T-cell (primary cell): ENCODE data around the gene ANP32E. TPM values are rescaled to one million over a fixed set of nuclear protein-coding genes. Genes with fewer than 3 reads are reported as not detected.

Source experiments
- ATAC-seq, 4 experiments: fragments of 200-7000 bp in 3 of 4; fragments of 150-1000 bp in 1 of 4; cut with Tn5 transposase; replicated peaks in 1 of 4; 1 replicate in 3 of 4; 2 replicates in 1 of 4; pipeline ENCODE4 v1.10.0; 2021; ENCODE audit warnings: moderate library complexity in 3 of 4, mild to moderate bottlenecking in 2 of 4, moderate number of reproducible peaks in 1 of 4
- CTCF ChIA-PET, 2 donors: fragments of 300-600 bp; sonication (Branson Sonifier 250); formaldehyde crosslinking; loops; one replicate each; lab custom pipeline; 2022; ENCODE audit warnings: antibody characterized with exemption in 2 of 2; lab: Charles Lee
- POLR2A ChIA-PET, 2 donors: fragments of 300-600 bp; sonication (Branson Sonifier 250); formaldehyde crosslinking; loops; one replicate each; lab custom pipeline; 2022; ENCODE audit warnings: antibody characterized with exemption in 2 of 2; lab: Charles Lee
- DNase-seq, 35 experiments: peaks; one replicate each; pipeline versions ENCODE4 v3.0.0 to v3.0.0-alpha.2; 2013 to 2023
- H3K27ac ChIP-seq: one replicate; pipeline ENCODE4 v1.5.1; 2013; ENCODE audit warnings: low read length
- H3K27me3 ChIP-seq, 2 experiments: replicated peaks in 1 of 2; 1 replicate in 1 of 2; 2 replicates in 1 of 2; pipeline versions ENCODE4 v1.6.1 to v1.7.0; 2013; ENCODE audit warnings: low read length in 1 of 2, mixed read lengths in 1 of 2; ENCODE audit not compliant: control insufficient read depth in 2 of 2, insufficient read depth in 2 of 2; ENCODE audit errors: extremely low read depth in 1 of 2
- H3K36me3 ChIP-seq, 2 donors: 1 replicate in 1 of 2; 2 replicates in 1 of 2; pipeline versions ENCODE4 v1.6.1 to v1.7.0; 2013; ENCODE audit warnings: low read length in 1 of 2; ENCODE audit not compliant: control insufficient read depth in 2 of 2, insufficient read depth in 1 of 2; ENCODE audit errors: extremely low read depth in 1 of 2
- H3K4me1 ChIP-seq, 2 experiments: 1 replicate in 1 of 2; 2 replicates in 1 of 2; pipeline versions ENCODE4 v1.6.1 to v1.7.0; 2013; ENCODE audit warnings: low read length in 2 of 2, mixed read lengths in 1 of 2; ENCODE audit not compliant: insufficient read depth in 2 of 2, control insufficient read depth in 1 of 2; ENCODE audit errors: extremely low read depth in 1 of 2
- H3K4me3 ChIP-seq, 2 donors: 1 replicate in 1 of 2; 2 replicates in 1 of 2; pipeline versions ENCODE4 v1.5.1 to v1.7.0; 2013; ENCODE audit warnings: mild to moderate bottlenecking in 2 of 2, low read length in 1 of 2, moderate library complexity in 1 of 2; ENCODE audit not compliant: control insufficient read depth in 1 of 2; ENCODE audit errors: extremely low read depth in 1 of 2
- H3K9me3 ChIP-seq: 2 replicates; pipeline ENCODE4 v1.7.0; 2013
- H3K27ac Mint-ChIP-seq, 2 donors: one replicate each; pipeline ENCODE4 v1.8.0; 2020 to 2021; ENCODE audit warnings: mild to moderate bottlenecking in 2 of 2, mixed read lengths in 2 of 2
- H3K27me3 Mint-ChIP-seq, 2 donors: one replicate each; pipeline ENCODE4 v1.8.0; 2021 to 2022; ENCODE audit warnings: mixed read lengths in 2 of 2
- H3K36me3 Mint-ChIP-seq: one replicate; pipeline ENCODE4 v1.8.0; 2021; ENCODE audit warnings: mixed read lengths
- H3K4me1 Mint-ChIP-seq, 3 donors: one replicate each; pipeline ENCODE4 v1.8.0; 2020 to 2022; ENCODE audit warnings: mixed read lengths in 3 of 3, mild to moderate bottlenecking in 1 of 3
- H3K4me3 Mint-ChIP-seq, 3 donors: one replicate each; pipeline ENCODE4 v1.8.0; 2020 to 2022; ENCODE audit warnings: mild to moderate bottlenecking in 3 of 3, mixed read lengths in 3 of 3, moderate library complexity in 3 of 3
- H3K9me3 Mint-ChIP-seq, 3 donors: one replicate each; pipeline ENCODE4 v1.8.0; 2020 to 2022; ENCODE audit warnings: mixed read lengths in 3 of 3
- WGBS: methylation state at CpG from one replicate; pipeline ENCODE4 v1.1.5; 2013; ENCODE audit warnings: missing lambda C conversion rate; ENCODE audit not compliant: insufficient coverage; 5-methylcytosine and 5-hydroxymethylcytosine counted together
- total RNA-seq, 35 experiments: library from RNA in 6 of 35; stranded (reverse) in 6 of 35; fragments of 120-200 nt in 1 of 35; gene quantifications; one replicate each; pipeline versions ENCODE4 v1.2.1 to v1.2.4 and lab custom pipeline; 2013 to 2026

ANP32E gene
- total RNA-seq, 5 donors from 2014 or later (not counting 1 experiment from before 2014, with no cell fraction given), result 40.2 to 46.3 (median 44.9) TPM

DNA sequence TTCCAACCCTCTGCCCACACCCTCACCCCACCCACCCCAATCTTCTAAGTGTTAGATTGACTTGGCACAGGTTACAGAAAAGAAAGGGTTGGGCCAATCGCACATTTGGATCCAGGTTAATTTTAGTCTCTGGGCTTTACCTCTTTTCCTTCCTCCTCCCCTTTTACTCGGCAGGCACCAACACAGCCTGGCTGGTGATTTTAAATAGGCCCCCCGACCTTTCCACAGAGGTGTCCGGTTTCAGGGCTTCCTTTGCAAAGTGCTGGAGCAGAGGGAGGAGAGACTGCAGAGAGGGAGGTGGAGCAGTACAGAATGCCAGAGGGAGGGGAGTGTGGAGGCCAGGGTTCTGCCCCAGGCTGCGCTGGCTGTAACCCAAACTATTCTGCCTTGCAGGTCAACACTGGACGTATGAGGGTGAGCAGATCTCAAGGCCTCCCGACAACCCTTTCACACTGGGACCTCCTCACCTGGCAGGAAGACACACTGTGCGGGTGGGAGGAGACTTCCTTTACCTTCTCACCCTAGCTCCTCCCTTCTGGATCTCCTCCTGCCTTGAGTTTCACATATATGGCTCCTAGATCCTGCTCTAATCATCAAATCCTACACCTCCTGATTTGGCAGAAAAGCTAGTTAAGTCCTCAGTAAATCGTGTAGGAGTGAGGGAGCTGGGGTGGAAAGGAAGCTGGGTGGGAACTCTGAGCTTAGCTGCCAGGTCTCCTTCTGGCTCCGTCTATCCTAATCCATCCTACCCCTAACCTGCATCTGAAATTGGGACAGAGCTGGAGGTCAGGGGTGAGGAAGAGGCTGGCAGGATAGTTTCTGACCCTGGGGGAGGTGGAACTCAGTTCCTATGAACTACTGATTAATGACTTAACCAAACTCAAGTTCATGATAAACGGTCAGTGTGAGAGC, 24.1 kb upstream of the ANP32E start:
- peaks cover 14 to 16% (median 15%) of the 10 kb centered on the region in 3 donors for H3K4me1 Mint-ChIP-seq
- 67% methylated on average over 2 of the region's 11 CpGs for WGBS
- H3K27ac ChIP-seq, result no peak overlapping the region
- peaks cover 9 to 33% of the 10 kb centered on the region in 2 experiments for H3K27me3 ChIP-seq
- H3K4me3 Mint-ChIP-seq, result no peak overlapping the region
- peaks cover 4% of the 10 kb centered on the region for H3K36me3 Mint-ChIP-seq
- no peak overlapping the region for H3K4me3 ChIP-seq
- ChIA-PET POLR2A (interaction anchor here in 1 of 2 donors (0.9 kb wide), 1 partner anchor 177 kb away, joined by 3 read pairs; no protein-coding TSS in a partner anchor), CTCF (interaction anchor here (0.6 to 0.7 kb wide), 2 partner anchors 167 to 183 kb away, joined by 4 to 6 read pairs; no protein-coding TSS in a partner anchor)
- no peak for DNase-seq
- ATAC-seq, result no peak
- H3K27ac Mint-ChIP-seq, result no peak overlapping the region
- no peaks in the 10 kb centered on the region for H3K9me3 ChIP-seq
- peaks cover 25 to 39% of the 10 kb centered on the region in 2 donors for H3K27me3 Mint-ChIP-seq
- H3K9me3 Mint-ChIP-seq, result no peaks in the 10 kb centered on the region
- H3K36me3 ChIP-seq, result peaks cover 4 to 7% of the 10 kb centered on the region in 2 donors
- peaks cover 2 to 17% of the 10 kb centered on the region in 2 experiments for H3K4me1 ChIP-seq

DNA sequence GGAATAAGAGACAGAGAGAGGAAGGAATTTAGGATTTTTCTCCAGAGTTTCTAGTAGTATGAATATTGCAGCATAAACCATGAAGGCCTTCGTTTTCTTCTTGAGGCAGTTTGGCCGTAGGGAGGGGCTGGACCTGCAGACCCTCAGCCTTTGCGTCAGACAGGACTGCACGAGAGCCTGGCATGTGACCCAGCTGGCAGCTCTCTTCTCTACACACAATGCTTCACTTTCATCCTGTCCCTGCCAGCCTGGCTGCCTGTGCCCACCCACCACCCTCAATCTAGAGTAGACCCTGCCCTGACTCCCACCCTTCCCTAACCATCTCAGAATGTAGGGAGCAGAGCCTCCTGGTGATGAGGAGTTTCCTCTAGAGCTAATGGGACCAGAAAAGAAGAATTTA, 23.3 kb upstream of the ANP32E start:
- H3K9me3 ChIP-seq, result no peaks in the 10 kb centered on the region
- no peak overlapping the region for H3K27ac ChIP-seq
- Mint-ChIP-seq H3K4me3 (no peak overlapping the region), H3K36me3 (no peaks in the 10 kb centered on the region), H3K4me1 (peaks cover 14 to 16% (median 15%) of the 10 kb centered on the region in 3 donors), H3K27me3 (peaks cover 25 to 39% of the 10 kb centered on the region in 2 donors), H3K27ac (no peak overlapping the region), H3K9me3 (no peaks in the 10 kb centered on the region)
- ChIA-PET POLR2A (interaction anchor here (0.6 to 0.9 kb wide), 2 partner anchors 40 to 178 kb away, joined by 3 read pairs; no protein-coding TSS in a partner anchor), CTCF (interaction anchor here in 1 of 2 donors (0.7 kb wide), 1 partner anchor 166 kb away, joined by 4 read pairs; no protein-coding TSS in a partner anchor)
- ATAC-seq (no peak), DNase-seq (no peak)
- peaks cover 2 to 17% of the 10 kb centered on the region in 2 experiments for H3K4me1 ChIP-seq
- H3K4me3 ChIP-seq, result no peak overlapping the region
- 71% methylated on average over 1 of the region's 4 CpGs for WGBS
- H3K27me3 ChIP-seq, result peaks cover 9 to 33% of the 10 kb centered on the region in 2 experiments
- H3K36me3 ChIP-seq, result no peaks in the 10 kb centered on the region

DNA sequence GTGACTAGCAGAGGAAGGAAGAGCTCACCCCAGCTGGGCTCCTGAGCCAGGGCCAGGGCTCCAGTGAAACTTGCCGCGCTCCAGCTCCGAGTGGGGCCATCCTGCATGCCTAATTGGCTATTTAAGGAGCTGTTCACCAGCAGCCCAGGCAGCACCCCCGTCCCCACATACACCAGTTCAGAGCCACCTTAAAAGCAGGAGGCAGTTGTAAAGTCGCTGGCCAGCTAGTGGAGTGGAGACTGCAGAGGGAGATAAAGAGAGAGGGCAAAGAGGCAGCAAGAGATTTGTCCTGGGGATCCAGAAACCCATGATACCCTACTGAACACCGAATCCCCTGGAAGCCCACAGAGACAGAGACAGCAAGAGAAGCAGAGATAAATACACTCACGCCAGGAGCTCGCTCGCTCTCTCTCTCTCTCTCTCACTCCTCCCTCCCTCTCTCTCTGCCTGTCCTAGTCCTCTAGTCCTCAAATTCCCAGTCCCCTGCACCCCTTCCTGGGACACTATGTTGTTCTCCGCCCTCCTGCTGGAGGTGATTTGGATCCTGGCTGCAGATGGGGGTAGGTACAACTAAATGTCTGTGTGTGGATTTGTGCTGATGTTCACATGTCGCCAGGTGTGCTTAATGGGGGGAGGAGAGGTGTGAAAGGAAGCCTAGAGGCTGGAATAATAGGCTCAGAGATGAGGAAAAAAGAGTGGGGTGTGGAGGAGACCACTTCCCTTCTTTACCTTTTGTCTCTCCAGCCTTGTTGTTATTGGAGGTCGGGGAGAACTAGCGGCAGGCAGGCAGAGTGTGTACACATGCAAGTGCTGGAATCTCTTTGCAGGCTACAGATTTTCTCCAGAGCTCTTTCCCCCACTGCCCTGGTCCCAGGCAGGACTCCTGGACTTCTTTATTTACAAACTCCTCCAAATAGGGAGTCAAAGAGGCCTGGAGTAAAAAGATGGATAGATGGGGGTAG, 22.0 kb upstream of the ANP32E start, which contains the start of gene CA14:
TSS of gene CA14 (plus strand) at position 151 of the 962 bp plus-strand sequence. CDS start at position 506, 355 bp downstream.
- no peak for ATAC-seq

DNA sequence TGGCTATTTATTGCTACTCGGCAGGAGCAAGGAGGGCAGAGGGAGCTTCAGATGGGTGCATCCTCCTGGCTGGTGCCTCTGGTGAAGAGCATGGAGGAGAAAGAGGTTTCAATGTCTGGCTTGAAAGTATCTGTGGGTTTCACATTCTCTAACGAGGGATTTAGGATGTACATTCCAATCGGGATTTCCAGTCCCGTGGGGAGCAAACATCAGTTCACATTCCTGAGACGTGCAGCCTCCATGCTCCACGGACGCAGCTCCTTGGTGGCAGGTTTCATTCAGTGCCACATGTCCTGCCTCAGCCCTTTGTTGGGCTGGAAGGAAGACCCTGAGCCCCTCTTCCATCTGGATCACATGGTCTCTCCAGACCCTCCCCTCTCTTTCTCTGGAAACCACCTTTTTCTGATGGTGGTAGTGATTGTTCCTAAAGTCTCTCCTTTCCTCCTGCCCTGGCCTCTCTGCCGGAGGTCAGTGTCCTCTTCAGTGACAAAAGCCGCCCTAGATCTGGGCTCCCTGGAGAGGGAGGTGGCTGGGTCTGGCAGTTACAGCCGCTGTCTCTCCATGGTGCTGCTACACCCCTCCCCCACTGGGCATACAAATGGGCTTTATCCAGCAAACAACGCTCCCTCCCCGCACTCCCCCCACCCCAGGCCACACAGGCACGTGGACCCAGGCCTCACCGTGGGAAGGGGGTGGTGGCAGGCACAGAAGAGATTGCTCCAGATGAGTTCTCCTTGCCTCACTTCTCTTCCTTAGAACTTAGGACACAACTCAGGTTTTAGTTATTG, 20.8 kb upstream of the ANP32E start:
- no peak overlapping the region for H3K27ac Mint-ChIP-seq
- H3K9me3 ChIP-seq, result no peaks in the 10 kb centered on the region

More for the DNA sequence above, 22.0 kb upstream of the ANP32E start, which contains the start of gene CA14:
- peaks cover 9 to 41% of the 10 kb centered on the region in 2 experiments for H3K27me3 ChIP-seq
- Mint-ChIP-seq H3K27me3 (peaks cover 31 to 43% of the 10 kb centered on the region in 2 donors), H3K4me1 (peaks cover 14 to 16% (median 15%) of the 10 kb centered on the region in 3 donors), H3K4me3 (peak within 1 kb of the TSS in 1 of 3 donors; percentile 58), H3K36me3 (no peaks in the 10 kb centered on the region), H3K9me3 (no peaks in the 10 kb centered on the region), H3K27ac (no peak within 1 kb of the TSS)
- no peak for DNase-seq
- no peak within 1 kb of the TSS for H3K27ac ChIP-seq
- no peaks in the 10 kb centered on the region for H3K9me3 ChIP-seq
- WGBS, result 51% methylated on average over 7 of the region's 13 CpGs
- ChIA-PET POLR2A (interaction anchor here in 1 of 2 donors (0.5 kb wide), 1 partner anchor 658 kb away, joined by 5 read pairs; no protein-coding TSS in a partner anchor), CTCF (interaction anchor here in 1 of 2 donors (0.6 kb wide), 1 partner anchor 66 kb away, joined by 3 read pairs; no protein-coding TSS in a partner anchor)
- H3K4me3 ChIP-seq, result no peak within 1 kb of the TSS
- H3K36me3 ChIP-seq, result no peaks in the 10 kb centered on the region
- peaks cover 2 to 17% of the 10 kb centered on the region in 2 experiments for H3K4me1 ChIP-seq

DNA sequence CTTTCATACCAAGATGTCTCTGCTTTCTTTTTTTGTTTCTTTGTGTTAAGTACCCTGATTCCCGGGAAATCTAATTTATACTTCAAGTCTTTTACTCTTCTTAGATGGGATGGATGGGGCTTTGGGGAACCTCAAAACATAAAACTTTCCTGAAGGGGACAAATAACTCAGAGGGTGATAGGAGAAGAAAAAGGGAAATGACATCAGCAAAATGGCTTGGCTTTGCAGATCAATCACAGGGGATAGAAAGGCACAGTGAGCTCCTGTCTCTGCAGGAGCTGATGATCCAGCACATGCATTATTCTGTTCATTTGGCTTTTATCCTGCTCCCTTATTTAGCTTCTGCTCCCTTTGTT, 20.3 kb upstream of the ANP32E start:
- ATAC-seq, result peak in 1 of 4 experiments; percentile 5
- Histone ChIP-seq H3K4me1 (peaks cover 2 to 17% of the 10 kb centered on the region in 2 experiments), H3K27me3 (peaks cover 9 to 49% of the 10 kb centered on the region in 2 experiments), H3K4me3 (peak overlapping the region in 1 of 2 donors; percentile 25), H3K36me3 (no peaks in the 10 kb centered on the region), H3K9me3 (no peaks in the 10 kb centered on the region), H3K27ac (no peak overlapping the region)
- Mint-ChIP-seq H3K27me3 (peaks cover 31 to 43% of the 10 kb centered on the region in 2 donors), H3K9me3 (no peaks in the 10 kb centered on the region), H3K4me1 (peaks cover 14 to 16% (median 15%) of the 10 kb centered on the region in 3 donors), H3K36me3 (no peaks in the 10 kb centered on the region), H3K4me3 (peak overlapping the region; percentile 58 to 63 (median 58)), H3K27ac (peak overlapping the region in 1 of 2 donors; percentile 37)
- no CpG with 5 or more reads among the region's 1 CpG for WGBS
- POLR2A ChIA-PET, result interaction anchor here in 1 of 2 donors (0.6 kb wide), 1 partner anchor 1162 kb away, joined by 3 read pairs; no protein-coding TSS in a partner anchor
- CTCF ChIA-PET, result interaction anchor here (0.5 to 2.1 kb wide), 12 partner anchors 9 to 259 kb away, joined by 3 to 12 read pairs (median 3); partner anchors contain the start of genes APH1A (in 1 of the 2) and CIART (in 1 of the 2)
- no peak for DNase-seq

More for the DNA sequence above, 20.8 kb upstream of the ANP32E start:
- peaks cover 2 to 17% of the 10 kb centered on the region in 2 experiments for H3K4me1 ChIP-seq
- no peak for ATAC-seq
- peak overlapping the region in 1 of 3 donors; percentile 58 for H3K4me3 Mint-ChIP-seq
- no peak for DNase-seq
- H3K27me3 ChIP-seq, result peaks cover 9 to 49% of the 10 kb centered on the region in 2 experiments
- no peak overlapping the region for H3K4me3 ChIP-seq
- ChIA-PET POLR2A (interaction anchor here in 1 of 2 donors (0.5 to 0.6 kb wide), 2 partner anchors 659 to 1161 kb away, joined by 3 to 5 read pairs; no protein-coding TSS in a partner anchor), CTCF (interaction anchor here (0.5 to 2.1 kb wide), 12 partner anchors 10 to 260 kb away, joined by 3 to 12 read pairs (median 3); partner anchors contain the start of genes APH1A (in 1 of the 2) and CIART (in 1 of the 2))
- H3K36me3 ChIP-seq, result no peaks in the 10 kb centered on the region
- no peak overlapping the region for H3K27ac ChIP-seq
- 14% methylated on average over 7 of the region's 14 CpGs for WGBS
- no peaks in the 10 kb centered on the region for H3K36me3 Mint-ChIP-seq
- no peaks in the 10 kb centered on the region for H3K9me3 Mint-ChIP-seq
- peaks cover 14 to 16% (median 15%) of the 10 kb centered on the region in 3 donors for H3K4me1 Mint-ChIP-seq
- H3K27me3 Mint-ChIP-seq, result peaks cover 31 to 43% of the 10 kb centered on the region in 2 donors
